Skeletal muscle satellite cell (primary cell): Measurements from ENCODE around the gene FXN.

Experiments
- H3K27me3 ChIP-seq: 2 replicates; pipeline ENCODE4 v1.7.0; 2013; ENCODE audit warnings: low read length; ENCODE audit not compliant: control insufficient read depth, insufficient read depth
- H3K36me3 ChIP-seq: 2 replicates; pipeline ENCODE4 v1.7.0; 2013; ENCODE audit warnings: mild to moderate bottlenecking, control low read depth, low read length; ENCODE audit not compliant: insufficient read depth
- H3K4me1 ChIP-seq: 2 replicates; pipeline ENCODE4 v1.7.0; 2013; ENCODE audit warnings: low read length; ENCODE audit not compliant: control insufficient read depth, insufficient read depth
- H3K4me2 ChIP-seq: 2 replicates; pipeline ENCODE4 v1.7.0; 2013; ENCODE audit warnings: mild to moderate bottlenecking, low read length
- H3K4me3 ChIP-seq: 2 replicates; pipeline ENCODE4 v1.7.0; 2013; ENCODE audit warnings: low read length
- H3K9ac ChIP-seq: 2 replicates; pipeline ENCODE4 v1.7.0; 2013; ENCODE audit warnings: mild to moderate bottlenecking, low read depth, low read length, moderate library complexity
- H3K9me3 ChIP-seq: replicated peaks from 2 replicates; pipeline ENCODE4 v1.7.0; 2013; ENCODE audit warnings: mild to moderate bottlenecking, control low read depth, low read length

The FXN gene

DNA sequence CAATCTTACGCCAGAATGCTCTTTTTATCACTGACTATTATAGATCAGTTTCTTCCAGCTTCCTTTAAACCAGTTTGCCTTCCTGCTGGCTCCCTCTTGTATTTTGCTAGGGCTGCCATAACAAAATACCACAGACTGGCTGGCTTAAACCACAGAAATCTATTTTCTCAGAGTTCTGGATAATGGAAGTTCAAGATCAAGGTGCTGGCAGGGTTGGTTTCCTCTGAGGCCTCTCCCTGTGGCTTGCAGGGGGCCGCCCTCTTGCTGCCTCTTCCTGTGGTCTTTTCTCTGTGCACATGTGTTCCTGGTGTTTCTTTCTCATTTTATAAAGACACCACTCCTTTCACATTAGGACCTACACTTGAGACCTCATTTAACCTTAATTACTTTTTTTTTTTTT lies 6.8 kb upstream of the FXN start:
- peaks cover 4% of the 10 kb centered on the region for H3K9me3 ChIP-seq
- no peaks in the 10 kb centered on the region for H3K4me1 ChIP-seq
- H3K36me3 ChIP-seq, result no peaks in the 10 kb centered on the region
- H3K4me3 ChIP-seq, result no peak overlapping the region
- H3K27me3 ChIP-seq, result peaks cover 15% of the 10 kb centered on the region
- H3K4me2 ChIP-seq, result no peak overlapping the region
- no peak overlapping the region for H3K9ac ChIP-seq

DNA sequence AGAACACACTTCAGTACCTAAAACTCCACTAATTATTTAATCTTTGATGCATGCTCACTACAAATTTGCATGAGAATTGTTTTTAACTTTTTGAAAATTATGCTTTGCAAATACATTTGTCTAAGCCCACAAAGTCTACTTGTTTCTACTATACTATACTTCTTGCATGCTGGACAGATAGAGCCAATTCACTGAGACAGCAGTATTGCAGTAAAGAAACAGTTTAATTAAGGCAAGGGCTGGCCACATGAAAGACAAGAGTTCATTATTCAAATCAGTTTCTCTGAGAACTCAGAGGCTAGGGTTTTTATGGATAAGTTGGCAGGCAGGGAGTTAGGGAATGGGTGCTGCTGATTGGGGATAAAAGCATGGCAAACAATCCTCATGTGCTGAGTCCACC lies 6.0 kb upstream of the FXN start:
- H3K36me3 ChIP-seq, result no peaks in the 10 kb centered on the region
- H3K9me3 ChIP-seq, result peaks cover 4% of the 10 kb centered on the region
- H3K9ac ChIP-seq, result no peak overlapping the region
- H3K4me1 ChIP-seq, result no peaks in the 10 kb centered on the region
- no peak overlapping the region for H3K4me3 ChIP-seq
- peaks cover 7% of the 10 kb centered on the region for H3K27me3 ChIP-seq
- H3K4me2 ChIP-seq, result no peak overlapping the region

DNA sequence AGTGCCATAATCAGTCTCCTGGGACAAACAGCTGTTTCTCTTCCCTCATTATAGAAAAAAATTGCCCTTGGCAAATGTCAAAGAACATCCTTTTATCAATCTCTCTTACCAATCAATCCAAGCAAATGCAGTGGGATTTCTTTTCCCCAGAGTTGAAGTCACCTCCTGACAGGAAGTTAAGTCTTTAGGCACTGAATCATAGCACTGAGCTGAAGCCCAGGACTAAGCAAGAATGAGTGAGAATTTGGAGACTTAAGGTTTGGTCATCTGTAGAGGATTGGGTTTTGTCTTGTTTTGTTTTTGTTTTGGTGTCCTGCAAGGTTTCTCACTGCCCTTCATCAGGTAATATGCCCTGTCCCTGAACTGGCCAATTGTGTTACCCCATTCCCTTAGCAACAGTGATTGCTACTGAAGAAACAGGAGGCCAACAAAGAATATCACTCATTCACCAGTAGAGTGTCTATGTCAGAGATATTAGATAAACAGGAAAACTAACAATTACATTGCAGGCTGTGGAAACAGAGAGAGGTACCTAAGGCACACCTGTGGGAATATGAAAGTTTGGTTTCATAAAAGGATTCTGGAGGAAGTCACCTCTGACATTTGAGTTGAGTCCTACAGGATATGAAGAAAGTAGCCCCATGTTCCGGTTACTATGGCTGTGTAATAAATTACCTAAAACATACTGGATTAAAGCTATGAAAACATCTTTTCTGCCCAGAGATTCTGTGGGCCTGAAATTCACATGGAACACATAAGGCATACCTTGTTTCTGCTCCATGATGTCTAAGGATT lies 4.5 kb upstream of the FXN start:
- H3K36me3 ChIP-seq, result no peaks in the 10 kb centered on the region
- H3K27me3 ChIP-seq, result peaks cover under 1% of the 10 kb centered on the region
- no peak overlapping the region for H3K4me2 ChIP-seq
- no peak overlapping the region for H3K9ac ChIP-seq
- peaks cover 4% of the 10 kb centered on the region for H3K4me1 ChIP-seq
- no peak overlapping the region for H3K4me3 ChIP-seq
- H3K9me3 ChIP-seq, result peaks cover 4% of the 10 kb centered on the region

DNA sequence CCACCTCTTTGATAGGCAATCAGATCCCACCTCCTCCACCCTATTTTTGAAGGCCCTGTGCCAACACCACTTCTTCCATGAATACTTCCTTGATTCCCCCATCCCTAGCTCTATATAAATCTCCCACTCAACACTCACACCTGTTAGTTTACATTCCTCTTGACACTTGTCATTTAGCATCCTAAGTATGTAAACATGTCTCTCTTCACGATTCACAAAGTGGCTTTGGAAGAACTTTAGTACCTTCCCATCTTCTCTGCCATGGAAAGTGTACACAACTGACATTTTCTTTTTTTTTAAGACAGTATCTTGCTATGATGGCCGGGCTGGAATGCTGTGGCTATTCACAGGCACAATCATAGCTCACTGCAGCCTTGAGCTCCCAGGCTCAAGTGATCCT lies 1.5 kb upstream of the FXN start:
- Histone ChIP-seq H3K9me3 (peaks cover 4% of the 10 kb centered on the region), H3K9ac (no peak overlapping the region), H3K27me3 (no peaks in the 10 kb centered on the region), H3K4me3 (no peak overlapping the region), H3K4me2 (no peak overlapping the region), H3K4me1 (peaks cover 10% of the 10 kb centered on the region), H3K36me3 (no peaks in the 10 kb centered on the region)

DNA sequence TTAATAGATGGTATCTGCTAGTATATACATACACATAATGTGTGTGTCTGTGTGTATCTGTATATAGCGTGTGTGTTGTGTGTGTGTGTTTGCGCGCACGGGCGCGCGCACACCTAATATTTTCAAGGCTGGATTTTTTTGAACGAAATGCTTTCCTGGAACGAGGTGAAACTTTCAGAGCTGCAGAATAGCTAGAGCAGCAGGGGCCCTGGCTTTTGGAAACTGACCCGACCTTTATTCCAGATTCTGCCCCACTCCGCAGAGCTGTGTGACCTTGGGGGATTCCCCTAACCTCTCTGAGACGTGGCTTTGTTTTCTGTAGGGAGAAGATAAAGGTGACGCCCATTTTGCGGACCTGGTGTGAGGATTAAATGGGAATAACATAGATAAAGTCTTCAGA lies 757 bp downstream of the FXN start:
- Histone ChIP-seq H3K4me3 (peak overlapping the region; percentile 84), H3K4me2 (peak overlapping the region; percentile 86), H3K4me1 (peaks cover 10% of the 10 kb centered on the region), H3K27me3 (no peaks in the 10 kb centered on the region), H3K9me3 (no peaks in the 10 kb centered on the region), H3K9ac (peak overlapping the region; percentile 82), H3K36me3 (no peaks in the 10 kb centered on the region)

DNA sequence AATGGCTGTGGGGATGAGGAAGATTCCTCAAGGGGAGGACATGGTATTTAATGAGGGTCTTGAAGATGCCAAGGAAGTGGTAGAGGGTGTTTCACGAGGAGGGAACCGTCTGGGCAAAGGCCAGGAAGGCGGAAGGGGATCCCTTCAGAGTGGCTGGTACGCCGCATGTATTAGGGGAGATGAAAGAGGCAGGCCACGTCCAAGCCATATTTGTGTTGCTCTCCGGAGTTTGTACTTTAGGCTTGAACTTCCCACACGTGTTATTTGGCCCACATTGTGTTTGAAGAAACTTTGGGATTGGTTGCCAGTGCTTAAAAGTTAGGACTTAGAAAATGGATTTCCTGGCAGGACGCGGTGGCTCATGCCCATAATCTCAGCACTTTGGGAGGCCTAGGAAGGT lies 1.2 kb downstream of the FXN start:
- no peaks in the 10 kb centered on the region for H3K36me3 ChIP-seq

DNA sequence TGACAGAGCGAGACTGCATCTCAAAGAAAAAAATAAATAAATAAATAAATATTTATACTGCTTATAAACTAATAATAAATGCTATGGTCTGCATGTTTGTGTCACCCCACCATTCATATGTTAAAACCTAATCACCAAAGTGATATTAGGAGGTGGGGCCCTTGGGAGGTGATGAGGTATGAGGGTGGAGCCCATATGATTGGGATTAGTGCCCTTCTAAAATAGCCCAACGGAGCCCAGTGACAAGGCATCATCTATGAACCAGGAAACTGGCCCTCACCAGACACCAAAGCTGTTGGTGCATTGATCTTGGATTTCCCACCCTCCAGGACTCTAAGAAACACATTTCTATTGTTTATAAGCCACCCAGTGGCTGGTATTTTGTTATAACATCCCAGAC lies 5.1 kb downstream of the FXN start:
- H3K27me3 ChIP-seq, result no peaks in the 10 kb centered on the region
- no peak overlapping the region for H3K4me3 ChIP-seq
- H3K36me3 ChIP-seq, result no peaks in the 10 kb centered on the region
- H3K9me3 ChIP-seq, result no peaks in the 10 kb centered on the region
- no peak overlapping the region for H3K9ac ChIP-seq
- H3K4me1 ChIP-seq, result peaks cover 13% of the 10 kb centered on the region
- no peak overlapping the region for H3K4me2 ChIP-seq

More for the DNA sequence above, 1.2 kb downstream of the FXN start:
- Histone ChIP-seq H3K9ac (peak overlapping the region; percentile 82), H3K4me1 (peaks cover 10% of the 10 kb centered on the region), H3K9me3 (no peaks in the 10 kb centered on the region), H3K4me2 (peak overlapping the region; percentile 86), H3K4me3 (peak overlapping the region; percentile 84), H3K27me3 (no peaks in the 10 kb centered on the region)

DNA sequence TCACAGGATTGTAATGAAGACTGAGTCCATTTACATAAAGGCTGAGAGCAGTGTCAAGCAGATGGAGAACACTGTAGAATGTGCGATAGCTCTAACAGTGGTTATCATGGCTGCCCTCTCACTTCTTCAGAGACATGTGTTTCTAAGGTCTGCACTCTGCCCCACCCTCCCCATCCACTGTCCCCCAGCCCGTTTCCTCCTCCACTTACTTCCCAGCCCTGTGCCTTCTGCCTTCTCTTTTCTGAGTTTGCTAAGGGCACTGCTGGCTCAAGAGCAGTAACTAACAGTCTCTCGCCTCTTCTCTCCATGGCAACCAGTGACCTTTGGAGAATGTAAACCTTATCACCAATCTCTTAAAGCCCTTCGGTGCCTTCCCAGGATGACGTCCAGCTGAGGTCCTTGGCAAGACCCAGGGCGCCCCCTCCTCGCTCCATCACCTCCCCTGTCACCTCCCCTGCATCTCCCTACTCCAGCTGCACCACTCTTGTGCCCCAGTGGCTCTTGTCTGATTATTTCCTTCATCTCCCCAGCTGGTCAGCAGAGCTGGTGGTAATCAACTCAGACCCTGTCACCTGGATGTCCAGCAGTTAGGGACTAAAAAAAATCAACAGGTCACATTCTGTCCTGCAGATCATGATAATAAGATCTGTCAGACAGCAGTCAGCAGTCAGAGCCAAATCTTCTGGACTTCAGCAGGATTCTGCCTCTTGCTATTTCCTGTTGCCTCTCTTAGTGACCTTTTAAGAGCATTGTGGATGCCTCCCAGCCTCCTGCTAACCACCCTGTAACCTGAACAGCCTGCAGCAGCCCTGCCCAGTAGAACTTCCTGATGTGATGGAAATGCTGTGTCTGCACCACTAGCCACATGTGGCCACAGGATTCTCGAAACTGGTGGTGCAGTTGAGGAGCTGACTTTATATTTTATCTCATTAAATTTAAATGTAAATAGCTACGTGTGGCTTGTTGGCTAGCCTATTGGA lies 9.0 kb downstream of the FXN start:
- H3K36me3 ChIP-seq, result peaks cover 17% of the 10 kb centered on the region
- no peaks in the 10 kb centered on the region for H3K9me3 ChIP-seq
- no peaks in the 10 kb centered on the region for H3K27me3 ChIP-seq
- H3K4me2 ChIP-seq, result no peak overlapping the region
- no peak overlapping the region for H3K4me3 ChIP-seq
- H3K9ac ChIP-seq, result no peak overlapping the region
- H3K4me1 ChIP-seq, result peaks cover 7% of the 10 kb centered on the region

DNA sequence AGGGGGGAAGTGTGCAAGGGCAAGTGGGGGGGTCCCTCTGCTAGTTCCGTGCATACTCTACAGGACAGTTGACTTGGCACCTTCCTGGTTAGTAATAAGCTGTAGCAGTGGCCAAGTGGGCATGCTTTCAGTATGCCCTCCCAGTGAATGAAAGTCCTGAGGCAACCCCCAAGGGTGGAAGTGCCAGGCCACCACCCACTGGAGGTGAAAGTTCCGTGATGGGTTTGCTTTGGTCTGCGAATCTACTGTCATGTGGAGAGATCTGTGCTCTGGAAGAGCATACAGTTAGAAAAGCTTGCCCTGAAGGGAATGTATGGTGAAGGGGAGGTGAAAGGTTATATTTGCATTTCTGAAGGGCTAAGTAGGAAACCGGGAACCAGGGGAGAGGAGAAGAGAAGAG lies 10.3 kb downstream of the FXN start:
- no peak overlapping the region for H3K9ac ChIP-seq
- H3K4me2 ChIP-seq, result no peak overlapping the region
- no peaks in the 10 kb centered on the region for H3K27me3 ChIP-seq
- peaks cover 17% of the 10 kb centered on the region for H3K36me3 ChIP-seq
- no peak overlapping the region for H3K4me3 ChIP-seq
- peaks cover 7% of the 10 kb centered on the region for H3K4me1 ChIP-seq
- no peaks in the 10 kb centered on the region for H3K9me3 ChIP-seq

DNA sequence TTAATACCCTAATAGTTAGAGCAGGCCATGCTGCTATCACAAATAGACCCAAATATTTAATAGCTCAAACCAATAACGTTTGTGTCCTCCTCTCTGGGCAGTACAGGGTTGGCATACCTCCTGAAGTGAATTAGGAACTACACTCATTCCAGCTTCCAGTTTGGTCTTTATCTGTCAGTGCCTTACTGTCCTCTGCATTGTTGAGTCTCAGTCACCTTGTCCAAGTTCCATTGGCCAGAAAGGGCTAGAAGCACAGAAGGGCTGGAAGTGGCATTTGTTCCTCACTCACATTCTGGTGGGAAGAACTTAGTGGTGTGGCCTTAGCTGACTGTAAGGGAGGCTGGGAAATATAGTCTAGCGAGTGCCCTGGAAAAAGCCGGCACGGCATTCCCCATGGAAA lies 11.2 kb downstream of the FXN start:
- Histone ChIP-seq H3K9me3 (no peaks in the 10 kb centered on the region), H3K27me3 (no peaks in the 10 kb centered on the region), H3K9ac (no peak overlapping the region), H3K4me2 (no peak overlapping the region), H3K4me3 (no peak overlapping the region), H3K36me3 (peaks cover 17% of the 10 kb centered on the region), H3K4me1 (peaks cover 7% of the 10 kb centered on the region)

DNA sequence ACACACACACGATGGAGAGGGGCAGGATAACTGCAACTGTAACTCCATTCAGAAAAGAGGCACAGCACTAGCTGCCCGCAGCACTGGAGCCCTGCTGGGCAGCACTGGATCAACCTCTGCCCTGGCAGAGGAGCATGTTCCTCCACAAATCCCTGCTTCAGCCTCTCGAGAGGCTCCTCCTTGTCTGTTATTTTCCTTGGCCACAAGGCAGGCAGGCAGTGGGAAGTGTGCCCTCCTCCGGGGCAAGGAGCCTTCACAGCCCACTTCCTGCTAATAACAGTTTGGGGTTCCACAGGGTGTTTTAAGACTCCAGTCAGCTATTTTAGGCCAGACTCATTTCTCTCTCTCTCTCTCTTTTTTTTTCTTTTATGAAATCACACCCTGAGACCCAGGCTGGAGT lies 11.8 kb downstream of the FXN start:
- H3K9ac ChIP-seq, result no peak overlapping the region
- H3K4me1 ChIP-seq, result peaks cover 7% of the 10 kb centered on the region
- H3K27me3 ChIP-seq, result no peaks in the 10 kb centered on the region
- no peaks in the 10 kb centered on the region for H3K9me3 ChIP-seq
- no peak overlapping the region for H3K4me2 ChIP-seq
- H3K4me3 ChIP-seq, result no peak overlapping the region
- peaks cover 17% of the 10 kb centered on the region for H3K36me3 ChIP-seq
